H1 (cell line): ENCODE results near the gene TPRN. TPM values are rescaled to one million over a fixed set of nuclear protein-coding genes. Genes with fewer than 3 reads are reported as not detected.

Experiments
- CTCF ChIA-PET: fragments of 300-600 bp; sonication (Branson Sonifier 250); formaldehyde crosslinking; loops from one replicate; lab custom pipeline; 2021; ENCODE audit not compliant: partially characterized antibody; lab: Charles Lee
- POLR2A ChIA-PET: fragments of 300-600 bp; sonication (Branson Sonifier 250); formaldehyde crosslinking; loops from one replicate; lab custom pipeline; 2021; ENCODE audit warnings: inconsistent platforms; ENCODE audit not compliant: partially characterized antibody; lab: Charles Lee
- DNase-seq, 2 experiments: peaks; one replicate each; pipeline versions ENCODE4 v3.0.0 to v3.0.0-alpha.2; 2010 to 2022; ENCODE audit warnings: low spot score in 2 of 2, low read depth in 1 of 2, mixed read lengths in 1 of 2
- FAIRE-seq: peaks from 2 replicates; lab custom pipeline; 2011; peaks lifted over from hg19 to GRCh38; lab: Jason Lieb, UNC
- H2AFZ ChIP-seq: 2 replicates; pipeline ENCODE4 v1.8.1; 2012; ENCODE audit warnings: low read length, inconsistent platforms
- H2AK5ac ChIP-seq: 2 replicates; pipeline ENCODE4 v1.6.1; 2013; ENCODE audit warnings: low read depth, low read length
- H2BK120ac ChIP-seq: replicated peaks from 2 replicates; pipeline ENCODE3; 2013; ENCODE audit warnings: low read depth, low read length, inconsistent platforms
- H2BK12ac ChIP-seq: 2 replicates; pipeline ENCODE4 v1.6.1; 2013; ENCODE audit warnings: low read depth, low read length
- H2BK15ac ChIP-seq: 2 replicates; pipeline ENCODE4 v1.6.1; 2013; ENCODE audit warnings: low read length
- H2BK20ac ChIP-seq: 2 replicates; pipeline ENCODE4 v1.6.1; 2013; ENCODE audit warnings: low read length
- H2BK5ac ChIP-seq: 2 replicates; pipeline ENCODE4 v1.6.1; 2013; ENCODE audit warnings: low read depth, low read length
- H3K14ac ChIP-seq: 2 replicates; pipeline ENCODE4 v1.6.1; 2013; ENCODE audit warnings: inconsistent platforms; ENCODE audit not compliant: insufficient read length
- H3K18ac ChIP-seq: 2 replicates; pipeline ENCODE4 v1.6.1; 2013; ENCODE audit warnings: low read length; ENCODE audit errors: extremely low read depth
- H3K23ac ChIP-seq: 2 replicates; pipeline ENCODE4 v1.6.1; 2013; ENCODE audit warnings: inconsistent platforms; ENCODE audit not compliant: insufficient read length
- H3K23me2 ChIP-seq: 2 replicates; pipeline ENCODE4 v1.6.1; 2013; ENCODE audit warnings: low read depth, low read length
- H3K27ac ChIP-seq: 2 replicates; pipeline ENCODE4 v1.6.1; 2011; ENCODE audit warnings: low read depth, low read length, inconsistent platforms
- H3K27me3 ChIP-seq, 4 experiments: replicated peaks in 1 of 4; 1 replicate in 1 of 4; 2 replicates in 3 of 4; pipeline versions ENCODE4 v1.6.1 to v1.8.1; 2011 to 2013; ENCODE audit warnings: low read length in 3 of 4, mild to moderate bottlenecking in 3 of 4, inconsistent platforms in 2 of 4, mixed read lengths in 2 of 4, moderate library complexity in 1 of 4; ENCODE audit not compliant: control insufficient read depth in 3 of 4, insufficient read depth in 3 of 4; ENCODE audit errors: extremely low read depth in 1 of 4
- H3K36me3 ChIP-seq, 4 experiments: 2 replicates each; pipeline versions ENCODE4 v1.6.1 to v1.8.1; 2011 to 2013; ENCODE audit warnings: mild to moderate bottlenecking in 4 of 4, low read length in 3 of 4, moderate library complexity in 2 of 4, control low read depth in 1 of 4, inconsistent platforms in 1 of 4; ENCODE audit not compliant: insufficient read depth in 4 of 4, control insufficient read depth in 2 of 4
- H3K4ac ChIP-seq: replicated peaks from 2 replicates; pipeline ENCODE3; 2013; ENCODE audit warnings: low read length, low read depth, mixed read lengths, inconsistent platforms; ENCODE audit not compliant: insufficient read length
- H3K4me1 ChIP-seq, 4 experiments: replicated peaks in 1 of 4; 1 replicate in 1 of 4; 2 replicates in 3 of 4; pipeline versions ENCODE4 v1.6.1 to v1.8.1; 2011 to 2013; ENCODE audit warnings: low read length in 3 of 4, inconsistent platforms in 2 of 4, mixed read lengths in 1 of 4; ENCODE audit not compliant: insufficient read depth in 4 of 4, control insufficient read depth in 3 of 4
- H3K4me2 ChIP-seq, 2 experiments: 2 replicates each; pipeline versions ENCODE4 v1.6.1 to v1.8.1; 2011 to 2013; ENCODE audit warnings: low read depth in 2 of 2, low read length in 2 of 2, control low read depth in 1 of 2, inconsistent platforms in 1 of 2, mild to moderate bottlenecking in 1 of 2; ENCODE audit not compliant: insufficient read depth in 1 of 2
- H3K4me3 ChIP-seq, 4 experiments: fragments of 200-600, 300-600 bp in 1 of 4; sonication (generic), shearing (Covaris generic), sonication (Bioruptor Twin) in 1 of 4; 2 replicates each; pipeline versions ENCODE4 v1.5.1 to v1.8.1; 2011 to 2016; ENCODE audit warnings: low read length in 4 of 4, low read depth in 3 of 4, control low read depth in 2 of 4, inconsistent platforms in 2 of 4, mild to moderate bottlenecking in 2 of 4, mixed read lengths in 1 of 4, moderate library complexity in 1 of 4; ENCODE audit not compliant: insufficient read depth in 2 of 4; ENCODE audit errors: extremely low read depth in 1 of 4
- H3K56ac ChIP-seq: replicated peaks from 2 replicates; pipeline ENCODE3; 2013; ENCODE audit warnings: low read depth, mild to moderate bottlenecking, mixed read lengths, low read length, inconsistent platforms; ENCODE audit not compliant: insufficient read length
- H3K79me1 ChIP-seq: 2 replicates; pipeline ENCODE4 v1.6.1; 2013; ENCODE audit warnings: low read depth, low read length, control low read depth
- H3K79me2 ChIP-seq, 2 experiments: 2 replicates each; pipeline versions ENCODE4 v1.6.1 to v1.8.1; 2012 to 2013; ENCODE audit warnings: low read length in 2 of 2, mild to moderate bottlenecking in 2 of 2, inconsistent platforms in 1 of 2; ENCODE audit not compliant: insufficient read depth in 2 of 2, control insufficient read depth in 1 of 2
- H3K9ac ChIP-seq, 4 experiments: replicated peaks in 1 of 4; 1 replicate in 1 of 4; 2 replicates in 3 of 4; pipeline versions ENCODE4 v1.6.1 to v1.8.1; 2011 to 2013; ENCODE audit warnings: low read depth in 3 of 4, low read length in 3 of 4, control low read depth in 2 of 4, mild to moderate bottlenecking in 2 of 4, moderate library complexity in 2 of 4, inconsistent platforms in 1 of 4; ENCODE audit errors: extremely low read depth in 1 of 4
- H3K9me3 ChIP-seq, 2 experiments: 2 replicates each; pipeline versions ENCODE4 v1.6.1 to v1.8.1; 2012 to 2013; ENCODE audit warnings: mild to moderate bottlenecking in 2 of 2, moderate library complexity in 2 of 2, control low read depth in 1 of 2, inconsistent platforms in 1 of 2, low read depth in 1 of 2, low read length in 1 of 2, mixed read lengths in 1 of 2; ENCODE audit not compliant: insufficient read depth in 2 of 2
- H4K20me1 ChIP-seq, 2 experiments: replicated peaks in 1 of 2; 2 replicates each; pipeline versions ENCODE3 to v1.8.1; 2011 to 2013; ENCODE audit warnings: inconsistent platforms in 2 of 2, low read length in 2 of 2, mild to moderate bottlenecking in 1 of 2; ENCODE audit not compliant: insufficient read depth in 2 of 2, control insufficient read depth in 1 of 2
- H4K5ac ChIP-seq: 2 replicates; pipeline ENCODE4 v1.6.1; 2013; ENCODE audit warnings: low read length, low read depth, mixed read lengths, inconsistent platforms; ENCODE audit not compliant: insufficient read length
- H4K8ac ChIP-seq: 2 replicates; pipeline ENCODE4 v1.8.0; 2013; ENCODE audit warnings: mild to moderate bottlenecking, moderate library complexity, low read length, inconsistent platforms; ENCODE audit not compliant: insufficient read depth; ENCODE audit errors: extremely low read depth
- H4K91ac ChIP-seq: replicated peaks from 2 replicates; pipeline ENCODE3; 2013; ENCODE audit warnings: low read length, mixed read lengths, inconsistent platforms; ENCODE audit not compliant: insufficient read length
- CHD1 ChIP-seq: IDR thresholded peaks from 2 replicates; pipeline ENCODE4 v1.6.1; 2012; ENCODE audit warnings: low read depth, low read length, improper control_type of control experiment
- FOSL1 ChIP-seq: IDR thresholded peaks from 2 replicates; pipeline ENCODE4 v1.6.1; 2011; ENCODE audit warnings: mild to moderate bottlenecking, low read depth, low read length, moderate library complexity; ENCODE audit not compliant: insufficient read depth
- KDM1A ChIP-seq: fragments of 200-600, 300-600 bp; sonication (generic); IDR thresholded peaks from 2 replicates; pipeline ENCODE4 v1.7.1; 2016; ENCODE audit warnings: mild to moderate bottlenecking, low read length, borderline replicate concordance
- RFX5 ChIP-seq: IDR thresholded peaks from 2 replicates; pipeline ENCODE4 v1.6.1; 2011; ENCODE audit warnings: low read depth, low read length, improper control_type of control experiment, borderline replicate concordance
- SIRT6 ChIP-seq: IDR thresholded peaks from one replicate; pipeline ENCODE4 v1.7.1; 2012; ENCODE audit warnings: low read length, inconsistent platforms
- WGBS, 2 experiments: shearing (Covaris generic) in 1 of 2; methylation state at CpG; one replicate each; pipeline versions ENCODE4 v1.1.6 to v1.1.7; 2013 to 2015; ENCODE audit warnings: low lambda C conversion rate in 2 of 2, mixed read lengths in 2 of 2, inconsistent platforms in 1 of 2, low coverage in 1 of 2, missing lambda C conversion rate in 1 of 2; ENCODE audit not compliant: insufficient replicate concordance in 2 of 2, insufficient coverage in 1 of 2, insufficient read length in 1 of 2; ENCODE audit errors: extremely low coverage in 1 of 2, missing lambda C conversion rate in 1 of 2; 5-methylcytosine and 5-hydroxymethylcytosine counted together
- polyA plus RNA-seq, 7 experiments: library from polyadenylated mRNA; depleted of rRNA in 3 of 7; stranded (reverse) in 5 of 7; unstranded in 2 of 7; fragments of >200 nt in 5 of 7; fragments of 200-250 nt in 2 of 7; gene quantifications; 1 replicate in 5 of 7; 2 replicates in 1 of 7; 4 replicates in 1 of 7; pipeline versions ENCODE4 v1.2.1 to v1.2.3, GENCODE V29; 2011 to 2013; ENCODE audit warnings: missing spikeins in 2 of 7, mixed read lengths in 2 of 7
- total RNA-seq: library from RNA; stranded (reverse); fragmentation: NEBNext Ultra II Directional; extraction: Animal tissue kit (Norgen Biotek cat#: 25700); gene quantifications from 2 replicates; pipeline ENCODE4 v1.2.1, GENCODE V29; 2021
- TF ChIP-seq, protein P1 (sequence below), 3 experiments: IDR thresholded peaks; 1 replicate in 2 of 3; 2 replicates in 1 of 3; pipeline versions ENCODE4 v1.5.1 to v1.6.1; 2011; ENCODE audit warnings: low read length in 3 of 3, mild to moderate bottlenecking in 3 of 3, inconsistent platforms in 2 of 3, low read depth in 1 of 3, moderate library complexity in 1 of 3; ENCODE audit not compliant: insufficient read depth in 1 of 3; ENCODE audit errors: control extremely low read depth in 1 of 3

TPRN gene
- total and polyA plus RNA-seq, 2 of the 8 experiments (the other 6 are each of a cell fraction or from before 2014, with no cell fraction given): 9.7 to 23.2 TPM

DNA sequence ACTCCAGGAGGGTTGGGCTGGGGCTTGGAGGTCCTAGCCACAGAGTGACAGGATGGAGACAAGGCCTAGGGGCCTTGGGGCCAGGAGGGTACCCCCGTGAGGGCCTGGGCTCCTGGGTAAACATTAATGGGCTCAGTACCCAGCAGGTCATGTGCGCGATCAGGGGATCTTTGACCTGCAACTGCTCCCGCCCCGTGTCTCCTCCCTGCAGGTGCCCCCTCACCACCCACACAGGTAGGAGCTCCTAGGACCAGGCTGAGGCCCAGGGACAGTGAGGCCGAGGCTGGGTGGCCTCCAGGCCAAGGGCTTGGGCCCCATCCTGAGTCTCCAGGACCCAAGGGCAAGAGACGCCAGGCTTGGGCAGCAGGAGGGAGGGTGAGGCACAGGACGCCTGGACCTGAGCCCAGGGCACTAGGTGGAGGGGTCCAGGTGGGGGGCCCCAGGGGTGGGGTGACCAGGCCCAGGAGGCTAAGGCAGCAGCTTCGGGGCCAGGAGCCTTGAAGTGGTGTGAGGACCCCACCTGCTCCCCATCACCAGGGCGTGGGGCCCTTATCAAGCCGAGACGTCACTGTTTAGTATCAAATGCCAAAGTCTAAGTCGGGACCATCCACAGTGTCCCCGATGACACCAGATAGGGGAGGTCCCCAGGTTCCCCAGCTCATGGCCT is 30.3 kb upstream of the TPRN start, which contains the start of gene SLC34A3:
TSS of gene SLC34A3 (plus strand) at position 197 of the 667 bp plus-strand sequence. CDS start 802 bp downstream, outside the sequence.
- H3K23ac ChIP-seq: no peak within 1 kb of the TSS
- TF ChIP-seq RFX5: no peak
- no peak for TF ChIP-seq SIRT6
- TF ChIP-seq, protein P1, sequence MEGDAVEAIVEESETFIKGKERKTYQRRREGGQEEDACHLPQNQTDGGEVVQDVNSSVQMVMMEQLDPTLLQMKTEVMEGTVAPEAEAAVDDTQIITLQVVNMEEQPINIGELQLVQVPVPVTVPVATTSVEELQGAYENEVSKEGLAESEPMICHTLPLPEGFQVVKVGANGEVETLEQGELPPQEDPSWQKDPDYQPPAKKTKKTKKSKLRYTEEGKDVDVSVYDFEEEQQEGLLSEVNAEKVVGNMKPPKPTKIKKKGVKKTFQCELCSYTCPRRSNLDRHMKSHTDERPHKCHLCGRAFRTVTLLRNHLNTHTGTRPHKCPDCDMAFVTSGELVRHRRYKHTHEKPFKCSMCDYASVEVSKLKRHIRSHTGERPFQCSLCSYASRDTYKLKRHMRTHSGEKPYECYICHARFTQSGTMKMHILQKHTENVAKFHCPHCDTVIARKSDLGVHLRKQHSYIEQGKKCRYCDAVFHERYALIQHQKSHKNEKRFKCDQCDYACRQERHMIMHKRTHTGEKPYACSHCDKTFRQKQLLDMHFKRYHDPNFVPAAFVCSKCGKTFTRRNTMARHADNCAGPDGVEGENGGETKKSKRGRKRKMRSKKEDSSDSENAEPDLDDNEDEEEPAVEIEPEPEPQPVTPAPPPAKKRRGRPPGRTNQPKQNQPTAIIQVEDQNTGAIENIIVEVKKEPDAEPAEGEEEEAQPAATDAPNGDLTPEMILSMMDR (IDR thresholded peaks at IDR 0.05; ENCODE audit: control extremely low read depth in 1 of 3, insufficient read depth in 1 of 3, low read depth in 1 of 3, low read length in 3 of 3): no peak
- TF ChIP-seq FOSL1: no peak
- TF ChIP-seq CHD1: no peak
- no peak for TF ChIP-seq KDM1A
- no peak within 1 kb of the TSS for H3K4me3 ChIP-seq
- no peak within 1 kb of the TSS for H3K27ac ChIP-seq
- WGBS, 2 experiments: 89% methylated on average over 3 of the region's 14 CpGs; no CpG with 5 or more reads in 1 of the 2 experiments
- H4K91ac ChIP-seq: no peak within 1 kb of the TSS
- H3K23me2 ChIP-seq: no peaks in the 10 kb centered on the region
- H2BK5ac ChIP-seq: no peak within 1 kb of the TSS
- H4K5ac ChIP-seq: no peak within 1 kb of the TSS
- H2BK20ac ChIP-seq: no peak within 1 kb of the TSS
- ChIA-PET CTCF (interaction anchor here (0.8 to 20.2 kb wide), 5 partner anchors 11 to 201 kb away, joined by 3 to 204 read pairs (median 5); partner anchors contain the start of genes ANAPC2 and SSNA1), POLR2A (interaction anchor here (0.7 to 69.9 kb wide), 4 partner anchors 17 to 30 kb away, joined by 3 to 1462 read pairs (median 6); partner anchors contain the start of genes NELFB, STPG3, TOR4A and TPRN)
- H3K4me2 ChIP-seq: no peak within 1 kb of the TSS
- no peak within 1 kb of the TSS for H2AFZ ChIP-seq
- H2BK12ac ChIP-seq: no peak within 1 kb of the TSS
- H3K36me3 ChIP-seq: no peaks in the 10 kb centered on the region
- H3K79me2 ChIP-seq: no peaks in the 10 kb centered on the region
- FAIRE-seq (no peak), DNase-seq (no peak)
- H3K79me1 ChIP-seq: no peaks in the 10 kb centered on the region
- peak within 1 kb of the TSS; percentile 71 for H4K8ac ChIP-seq
- peaks cover 0 to 13% (median 2%) of the 10 kb centered on the region in 4 experiments; a peak in 5 of 7 replicates for H3K4me1 ChIP-seq
- peaks cover 0 to 1% of the 10 kb centered on the region in 2 experiments for H4K20me1 ChIP-seq
- H3K14ac ChIP-seq: no peak within 1 kb of the TSS
- H3K9me3 ChIP-seq: no peaks in the 10 kb centered on the region
- no peak within 1 kb of the TSS for H2BK120ac ChIP-seq
- no peak within 1 kb of the TSS for H2BK15ac ChIP-seq
- no peak within 1 kb of the TSS for H2AK5ac ChIP-seq
- H3K9ac ChIP-seq: no peak within 1 kb of the TSS
- H3K56ac ChIP-seq: no peak within 1 kb of the TSS
- no peak within 1 kb of the TSS for H3K18ac ChIP-seq
- no peaks in the 10 kb centered on the region; a peak in 1 of 7 replicates for H3K27me3 ChIP-seq
- H3K4ac ChIP-seq: no peak within 1 kb of the TSS
